H1 (cell line): ENCODE measurements around the gene NCOA5. TPM values are rescaled to one million over a fixed set of nuclear protein-coding genes. Genes with fewer than 3 reads are reported as not detected.

Source experiments
- CTCF ChIA-PET: fragments of 300-600 bp; sonication (Branson Sonifier 250); formaldehyde crosslinking; loops from one replicate; lab custom pipeline; 2021; ENCODE audit not compliant: partially characterized antibody; lab: Charles Lee
- POLR2A ChIA-PET: fragments of 300-600 bp; sonication (Branson Sonifier 250); formaldehyde crosslinking; loops from one replicate; lab custom pipeline; 2021; ENCODE audit warnings: inconsistent platforms; ENCODE audit not compliant: partially characterized antibody; lab: Charles Lee
- DNase-seq, 2 experiments: peaks; one replicate each; pipeline versions ENCODE4 v3.0.0 to v3.0.0-alpha.2; 2010 to 2022; ENCODE audit warnings: low spot score in 2 of 2, low read depth in 1 of 2, mixed read lengths in 1 of 2
- FAIRE-seq: peaks from 2 replicates; lab custom pipeline; 2011; peaks lifted over from hg19 to GRCh38; lab: Jason Lieb, UNC
- H2AFZ ChIP-seq: 2 replicates; pipeline ENCODE4 v1.8.1; 2012; ENCODE audit warnings: low read length, inconsistent platforms
- H2AK5ac ChIP-seq: 2 replicates; pipeline ENCODE4 v1.6.1; 2013; ENCODE audit warnings: low read depth, low read length
- H2BK120ac ChIP-seq: replicated peaks from 2 replicates; pipeline ENCODE3; 2013; ENCODE audit warnings: low read depth, low read length, inconsistent platforms
- H2BK12ac ChIP-seq: 2 replicates; pipeline ENCODE4 v1.6.1; 2013; ENCODE audit warnings: low read depth, low read length
- H2BK15ac ChIP-seq: 2 replicates; pipeline ENCODE4 v1.6.1; 2013; ENCODE audit warnings: low read length
- H2BK20ac ChIP-seq: 2 replicates; pipeline ENCODE4 v1.6.1; 2013; ENCODE audit warnings: low read length
- H2BK5ac ChIP-seq: 2 replicates; pipeline ENCODE4 v1.6.1; 2013; ENCODE audit warnings: low read depth, low read length
- H3K14ac ChIP-seq: 2 replicates; pipeline ENCODE4 v1.6.1; 2013; ENCODE audit warnings: inconsistent platforms; ENCODE audit not compliant: insufficient read length
- H3K18ac ChIP-seq: 2 replicates; pipeline ENCODE4 v1.6.1; 2013; ENCODE audit warnings: low read length; ENCODE audit errors: extremely low read depth
- H3K23ac ChIP-seq: 2 replicates; pipeline ENCODE4 v1.6.1; 2013; ENCODE audit warnings: inconsistent platforms; ENCODE audit not compliant: insufficient read length
- H3K23me2 ChIP-seq: 2 replicates; pipeline ENCODE4 v1.6.1; 2013; ENCODE audit warnings: low read depth, low read length
- H3K27ac ChIP-seq: 2 replicates; pipeline ENCODE4 v1.6.1; 2011; ENCODE audit warnings: low read depth, low read length, inconsistent platforms
- H3K27me3 ChIP-seq, 4 experiments: replicated peaks in 1 of 4; 1 replicate in 1 of 4; 2 replicates in 3 of 4; pipeline versions ENCODE4 v1.6.1 to v1.8.1; 2011 to 2013; ENCODE audit warnings: low read length in 3 of 4, mild to moderate bottlenecking in 3 of 4, inconsistent platforms in 2 of 4, mixed read lengths in 2 of 4, moderate library complexity in 1 of 4; ENCODE audit not compliant: control insufficient read depth in 3 of 4, insufficient read depth in 3 of 4; ENCODE audit errors: extremely low read depth in 1 of 4
- H3K36me3 ChIP-seq, 4 experiments: 2 replicates each; pipeline versions ENCODE4 v1.6.1 to v1.8.1; 2011 to 2013; ENCODE audit warnings: mild to moderate bottlenecking in 4 of 4, low read length in 3 of 4, moderate library complexity in 2 of 4, control low read depth in 1 of 4, inconsistent platforms in 1 of 4; ENCODE audit not compliant: insufficient read depth in 4 of 4, control insufficient read depth in 2 of 4
- H3K4ac ChIP-seq: replicated peaks from 2 replicates; pipeline ENCODE3; 2013; ENCODE audit warnings: low read length, low read depth, mixed read lengths, inconsistent platforms; ENCODE audit not compliant: insufficient read length
- H3K4me1 ChIP-seq, 4 experiments: replicated peaks in 1 of 4; 1 replicate in 1 of 4; 2 replicates in 3 of 4; pipeline versions ENCODE4 v1.6.1 to v1.8.1; 2011 to 2013; ENCODE audit warnings: low read length in 3 of 4, inconsistent platforms in 2 of 4, mixed read lengths in 1 of 4; ENCODE audit not compliant: insufficient read depth in 4 of 4, control insufficient read depth in 3 of 4
- H3K4me2 ChIP-seq, 2 experiments: 2 replicates each; pipeline versions ENCODE4 v1.6.1 to v1.8.1; 2011 to 2013; ENCODE audit warnings: low read depth in 2 of 2, low read length in 2 of 2, control low read depth in 1 of 2, inconsistent platforms in 1 of 2, mild to moderate bottlenecking in 1 of 2; ENCODE audit not compliant: insufficient read depth in 1 of 2
- H3K4me3 ChIP-seq, 4 experiments: fragments of 200-600, 300-600 bp in 1 of 4; sonication (generic), shearing (Covaris generic), sonication (Bioruptor Twin) in 1 of 4; 2 replicates each; pipeline versions ENCODE4 v1.5.1 to v1.8.1; 2011 to 2016; ENCODE audit warnings: low read length in 4 of 4, low read depth in 3 of 4, control low read depth in 2 of 4, inconsistent platforms in 2 of 4, mild to moderate bottlenecking in 2 of 4, mixed read lengths in 1 of 4, moderate library complexity in 1 of 4; ENCODE audit not compliant: insufficient read depth in 2 of 4; ENCODE audit errors: extremely low read depth in 1 of 4
- H3K56ac ChIP-seq: replicated peaks from 2 replicates; pipeline ENCODE3; 2013; ENCODE audit warnings: low read depth, mild to moderate bottlenecking, mixed read lengths, low read length, inconsistent platforms; ENCODE audit not compliant: insufficient read length
- H3K79me1 ChIP-seq: 2 replicates; pipeline ENCODE4 v1.6.1; 2013; ENCODE audit warnings: low read depth, low read length, control low read depth
- H3K79me2 ChIP-seq, 2 experiments: 2 replicates each; pipeline versions ENCODE4 v1.6.1 to v1.8.1; 2012 to 2013; ENCODE audit warnings: low read length in 2 of 2, mild to moderate bottlenecking in 2 of 2, inconsistent platforms in 1 of 2; ENCODE audit not compliant: insufficient read depth in 2 of 2, control insufficient read depth in 1 of 2
- H3K9ac ChIP-seq, 4 experiments: replicated peaks in 1 of 4; 1 replicate in 1 of 4; 2 replicates in 3 of 4; pipeline versions ENCODE4 v1.6.1 to v1.8.1; 2011 to 2013; ENCODE audit warnings: low read depth in 3 of 4, low read length in 3 of 4, control low read depth in 2 of 4, mild to moderate bottlenecking in 2 of 4, moderate library complexity in 2 of 4, inconsistent platforms in 1 of 4; ENCODE audit errors: extremely low read depth in 1 of 4
- H3K9me3 ChIP-seq, 2 experiments: 2 replicates each; pipeline versions ENCODE4 v1.6.1 to v1.8.1; 2012 to 2013; ENCODE audit warnings: mild to moderate bottlenecking in 2 of 2, moderate library complexity in 2 of 2, control low read depth in 1 of 2, inconsistent platforms in 1 of 2, low read depth in 1 of 2, low read length in 1 of 2, mixed read lengths in 1 of 2; ENCODE audit not compliant: insufficient read depth in 2 of 2
- H4K20me1 ChIP-seq, 2 experiments: replicated peaks in 1 of 2; 2 replicates each; pipeline versions ENCODE3 to v1.8.1; 2011 to 2013; ENCODE audit warnings: inconsistent platforms in 2 of 2, low read length in 2 of 2, mild to moderate bottlenecking in 1 of 2; ENCODE audit not compliant: insufficient read depth in 2 of 2, control insufficient read depth in 1 of 2
- H4K5ac ChIP-seq: 2 replicates; pipeline ENCODE4 v1.6.1; 2013; ENCODE audit warnings: low read length, low read depth, mixed read lengths, inconsistent platforms; ENCODE audit not compliant: insufficient read length
- H4K8ac ChIP-seq: 2 replicates; pipeline ENCODE4 v1.8.0; 2013; ENCODE audit warnings: mild to moderate bottlenecking, moderate library complexity, low read length, inconsistent platforms; ENCODE audit not compliant: insufficient read depth; ENCODE audit errors: extremely low read depth
- H4K91ac ChIP-seq: replicated peaks from 2 replicates; pipeline ENCODE3; 2013; ENCODE audit warnings: low read length, mixed read lengths, inconsistent platforms; ENCODE audit not compliant: insufficient read length
- BACH1 ChIP-seq: IDR thresholded peaks from 2 replicates; pipeline ENCODE4 v1.6.1; 2012; ENCODE audit warnings: low read length, improper control_type of control experiment
- CBX5 ChIP-seq: fragments of 300-800, 300-1000 bp; sonication (generic); IDR thresholded peaks from 2 replicates; pipeline ENCODE4 v1.7.1; 2016; ENCODE audit warnings: antibody characterized with exemption, low read length, low read depth
- CEBPB ChIP-seq: IDR thresholded peaks from 2 replicates; pipeline ENCODE4 v1.6.1; 2012; ENCODE audit warnings: low read depth, low read length
- CREB1 ChIP-seq: IDR thresholded peaks from 2 replicates; pipeline ENCODE4 v1.6.1; 2012; ENCODE audit warnings: inconsistent platforms
- CTBP2 ChIP-seq: IDR thresholded peaks from 2 replicates; pipeline ENCODE4 v1.7.0; 2011; ENCODE audit warnings: borderline replicate concordance, mild to moderate bottlenecking, moderate library complexity, mixed read lengths, low read length; ENCODE audit not compliant: insufficient read depth, insufficient read length
- EGR1 ChIP-seq: IDR thresholded peaks from 2 replicates; pipeline ENCODE4 v1.6.1; 2011; ENCODE audit warnings: low read depth, low read length, borderline replicate concordance
- NANOG ChIP-seq: IDR thresholded peaks from 2 replicates; pipeline ENCODE4 v1.6.1; 2011; ENCODE audit warnings: low read length, low read depth, mild to moderate bottlenecking, inconsistent platforms; ENCODE audit not compliant: insufficient read depth, poor library complexity, severe bottlenecking
- NRF1 ChIP-seq: IDR thresholded peaks from 2 replicates; pipeline ENCODE4 v1.6.1; 2011; ENCODE audit warnings: mild to moderate bottlenecking, low read depth, low read length, improper control_type of control experiment
- RBBP5 ChIP-seq: IDR thresholded peaks from 2 replicates; pipeline ENCODE4 v1.7.1; 2012; ENCODE audit warnings: low read depth, mild to moderate bottlenecking, inconsistent platforms, low read length, moderate library complexity, borderline replicate concordance
- YY1 ChIP-seq: IDR thresholded peaks from 2 replicates; pipeline ENCODE4 v1.6.1; 2011; ENCODE audit warnings: low read depth, mild to moderate bottlenecking, low read length
- WGBS, 2 experiments: shearing (Covaris generic) in 1 of 2; methylation state at CpG; one replicate each; pipeline versions ENCODE4 v1.1.6 to v1.1.7; 2013 to 2015; ENCODE audit warnings: low lambda C conversion rate in 2 of 2, mixed read lengths in 2 of 2, inconsistent platforms in 1 of 2, low coverage in 1 of 2, missing lambda C conversion rate in 1 of 2; ENCODE audit not compliant: insufficient replicate concordance in 2 of 2, insufficient coverage in 1 of 2, insufficient read length in 1 of 2; ENCODE audit errors: extremely low coverage in 1 of 2, missing lambda C conversion rate in 1 of 2; 5-methylcytosine and 5-hydroxymethylcytosine counted together
- polyA plus RNA-seq, 7 experiments: library from polyadenylated mRNA; depleted of rRNA in 3 of 7; stranded (reverse) in 5 of 7; unstranded in 2 of 7; fragments of >200 nt in 5 of 7; fragments of 200-250 nt in 2 of 7; gene quantifications; 1 replicate in 5 of 7; 2 replicates in 1 of 7; 4 replicates in 1 of 7; pipeline versions ENCODE4 v1.2.1 to v1.2.3, GENCODE V29; 2011 to 2013; ENCODE audit warnings: missing spikeins in 2 of 7, mixed read lengths in 2 of 7
- total RNA-seq: library from RNA; stranded (reverse); fragmentation: NEBNext Ultra II Directional; extraction: Animal tissue kit (Norgen Biotek cat#: 25700); gene quantifications from 2 replicates; pipeline ENCODE4 v1.2.1, GENCODE V29; 2021
- TF ChIP-seq, protein P1 (sequence below): IDR thresholded peaks from 2 replicates; pipeline ENCODE4 v1.6.1; 2011; ENCODE audit warnings: low read depth, mild to moderate bottlenecking, low read length; ENCODE audit not compliant: insufficient read depth

The NCOA5 gene
- total and polyA plus RNA-seq, 2 of the 8 experiments (the other 6 are each of a cell fraction or from before 2014, with no cell fraction given): 20.4 to 29.0 TPM

DNA sequence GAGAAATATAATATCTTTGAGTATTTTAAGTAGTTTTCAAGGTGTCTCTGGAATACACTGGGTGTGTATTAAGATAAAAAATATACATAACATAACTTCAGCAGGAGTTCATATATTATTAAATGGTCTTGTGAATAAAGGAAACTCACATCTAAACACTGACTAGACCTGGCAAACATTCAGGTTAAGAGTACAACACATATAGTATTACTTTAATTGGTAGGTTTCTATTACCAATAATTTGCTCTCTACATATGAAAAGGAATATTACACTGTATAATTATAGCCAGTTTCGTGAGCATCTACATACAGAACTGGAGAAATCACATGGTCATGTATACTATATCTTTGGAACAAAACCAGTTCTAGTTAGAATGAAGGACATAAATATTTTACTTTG lies 8.7 kb downstream of the NCOA5 start:
- H4K91ac ChIP-seq: no peak overlapping the region
- H2AFZ ChIP-seq: no peak overlapping the region
- TF ChIP-seq, protein P1, sequence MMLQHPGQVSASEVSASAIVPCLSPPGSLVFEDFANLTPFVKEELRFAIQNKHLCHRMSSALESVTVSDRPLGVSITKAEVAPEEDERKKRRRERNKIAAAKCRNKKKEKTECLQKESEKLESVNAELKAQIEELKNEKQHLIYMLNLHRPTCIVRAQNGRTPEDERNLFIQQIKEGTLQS: no peak
- TF ChIP-seq EGR1 (no peak), NANOG (no peak), CTBP2 (no peak), RBBP5 (no peak), YY1 (no peak), CBX5 (no peak), NRF1 (no peak), CREB1 (no peak), BACH1 (no peak), CEBPB (no peak)
- no peak overlapping the region for H3K9ac ChIP-seq
- H3K4me1 ChIP-seq: peaks cover 0 to 3% (median 1%) of the 10 kb centered on the region in 4 experiments; a peak in 4 of 7 replicates
- H3K27ac ChIP-seq: no peak overlapping the region
- no peak for FAIRE-seq
- no peak for DNase-seq
- H3K4me2 ChIP-seq: no peak overlapping the region
- H3K56ac ChIP-seq: no peak overlapping the region
- no peak overlapping the region for H2BK20ac ChIP-seq
- H2AK5ac ChIP-seq: no peak overlapping the region
- CTCF ChIA-PET: interaction anchor here (0.8 to 1.5 kb wide), 3 partner anchors 8 to 268 kb away, joined by 3 to 4 read pairs (median 4); no protein-coding TSS in a partner anchor
- no peaks in the 10 kb centered on the region for H3K27me3 ChIP-seq
- no peak overlapping the region for H4K8ac ChIP-seq
- H3K23ac ChIP-seq: no peak overlapping the region
- POLR2A ChIA-PET: interaction anchor here (1.4 to 3.4 kb wide), 3 partner anchors 7 to 11 kb away, joined by 4 to 32 read pairs (median 4); no protein-coding TSS in a partner anchor
- peaks cover 4% of the 10 kb centered on the region; the same call in 1 of the 2 replicates for H3K79me1 ChIP-seq
- no peak overlapping the region for H3K4ac ChIP-seq
- H3K36me3 ChIP-seq: peaks cover 0 to 16% (median 0%) of the 10 kb centered on the region in 4 experiments; a peak in 1 of 8 replicates
- H3K23me2 ChIP-seq: no peaks in the 10 kb centered on the region; the same call in 1 of the 2 replicates
- H4K5ac ChIP-seq: no peak overlapping the region
- peaks cover 4 to 12% of the 10 kb centered on the region in 2 experiments for H4K20me1 ChIP-seq
- H3K18ac ChIP-seq: no peak overlapping the region
- H3K14ac ChIP-seq: no peak overlapping the region
- 88% methylated on average over 1 of the region's 1 CpG; no CpG with 5 or more reads in 1 of the 2 experiments for WGBS, 2 experiments
- no peak overlapping the region for H2BK120ac ChIP-seq
- H3K9me3 ChIP-seq: no peaks in the 10 kb centered on the region
- H2BK12ac ChIP-seq: no peak overlapping the region
- H3K79me2 ChIP-seq: peaks cover 10 to 82% of the 10 kb centered on the region in 2 experiments; a peak in 3 of 4 replicates
- H3K4me3 ChIP-seq: no peak overlapping the region
- no peak overlapping the region for H2BK15ac ChIP-seq
- H2BK5ac ChIP-seq: no peak overlapping the region
